GM21529 (cell line): Measurements from ENCODE around the gene PCNX1.
"Not testable (repeated sequence)": the region's sequence is repeated elsewhere in the genome, so short reads cannot be mapped to it uniquely, and the experiment has no call there.

Experiments
- ATAC-seq: cut with Tn5 transposase; IDR thresholded peaks from one replicate; pipeline ENCODE4 v1.9.1; 2021; ENCODE audit not compliant: unreplicated experiment

PCNX1 gene

DNA sequence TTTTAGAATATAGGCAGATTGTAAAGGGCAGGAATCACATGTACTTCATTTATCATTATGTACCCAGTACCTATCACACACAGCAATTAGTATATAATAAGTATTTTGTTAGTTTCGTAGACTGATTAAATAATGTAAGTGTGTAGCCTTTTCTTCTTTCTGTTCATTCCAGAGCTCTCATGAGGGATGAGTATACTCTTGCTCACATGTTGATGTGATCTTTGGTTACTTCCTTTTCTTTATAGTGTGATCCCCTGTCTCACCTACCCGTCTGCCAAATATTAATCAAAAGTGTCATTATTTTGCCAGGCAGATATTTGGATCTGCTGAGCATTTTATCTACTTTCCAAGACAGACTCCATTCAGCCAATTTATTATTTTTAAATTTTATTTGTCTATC lies 156.1 kb downstream of the PCNX1 start:
- ATAC-seq: no peak

DNA sequence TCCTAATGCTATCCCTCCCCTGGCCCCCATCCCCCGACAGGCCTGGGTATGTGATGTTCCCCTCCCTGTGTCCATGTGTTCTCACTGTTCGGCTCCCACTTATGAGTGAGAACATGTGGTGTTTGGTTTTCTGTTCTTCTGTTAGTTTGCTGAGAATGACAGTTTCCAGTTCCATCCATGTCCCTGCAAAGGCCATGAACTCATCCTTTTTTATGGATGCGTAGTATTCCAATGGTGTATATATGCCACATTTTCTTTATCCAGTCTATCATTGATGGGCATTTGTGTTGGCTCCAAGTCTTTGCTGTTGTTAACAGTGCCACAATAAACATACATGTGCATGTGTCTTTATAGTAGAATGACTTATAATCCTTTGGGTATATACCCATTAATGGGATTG lies 157.5 kb downstream of the PCNX1 start:
- ATAC-seq: not testable (repeated sequence)

DNA sequence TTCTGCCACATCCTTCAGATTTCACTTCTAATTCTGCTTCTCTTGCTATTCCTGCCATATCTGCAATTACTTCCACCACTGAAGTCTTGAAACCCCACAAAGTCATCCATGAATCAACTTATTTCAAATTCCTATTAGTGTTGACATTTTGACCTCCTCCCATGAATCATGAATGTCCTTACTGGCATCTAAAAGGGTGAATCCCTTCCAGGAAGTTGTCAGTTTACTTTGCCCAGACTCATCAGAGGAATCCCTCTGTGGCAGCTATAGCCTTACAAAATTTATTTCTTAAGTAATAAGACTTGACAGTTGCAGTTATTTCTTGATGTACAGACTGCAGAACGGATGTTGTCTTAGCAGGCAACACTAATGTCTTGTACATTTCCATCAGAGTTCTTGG lies 162.9 kb downstream of the PCNX1 start:
- ATAC-seq: no peak

DNA sequence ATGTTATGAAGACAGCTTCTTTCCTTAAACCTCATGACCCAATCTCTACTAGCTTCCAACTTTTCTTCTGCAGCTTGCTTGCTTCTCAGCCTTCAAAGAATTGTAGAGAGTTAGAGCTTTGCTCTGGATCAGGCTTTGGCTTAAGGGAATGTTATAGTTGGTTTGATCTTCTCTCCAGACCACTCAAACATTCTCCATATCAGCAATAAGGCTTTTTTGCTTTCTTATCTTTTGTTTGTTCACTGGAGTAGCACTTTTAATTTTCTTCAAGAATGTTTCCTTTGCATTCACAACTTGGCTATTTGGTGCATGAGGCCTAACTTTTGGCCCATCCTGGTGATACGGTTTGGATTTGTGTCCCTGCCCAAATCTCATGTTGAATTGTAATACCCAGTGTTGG lies 163.8 kb downstream of the PCNX1 start:
- ATAC-seq: no peak

DNA sequence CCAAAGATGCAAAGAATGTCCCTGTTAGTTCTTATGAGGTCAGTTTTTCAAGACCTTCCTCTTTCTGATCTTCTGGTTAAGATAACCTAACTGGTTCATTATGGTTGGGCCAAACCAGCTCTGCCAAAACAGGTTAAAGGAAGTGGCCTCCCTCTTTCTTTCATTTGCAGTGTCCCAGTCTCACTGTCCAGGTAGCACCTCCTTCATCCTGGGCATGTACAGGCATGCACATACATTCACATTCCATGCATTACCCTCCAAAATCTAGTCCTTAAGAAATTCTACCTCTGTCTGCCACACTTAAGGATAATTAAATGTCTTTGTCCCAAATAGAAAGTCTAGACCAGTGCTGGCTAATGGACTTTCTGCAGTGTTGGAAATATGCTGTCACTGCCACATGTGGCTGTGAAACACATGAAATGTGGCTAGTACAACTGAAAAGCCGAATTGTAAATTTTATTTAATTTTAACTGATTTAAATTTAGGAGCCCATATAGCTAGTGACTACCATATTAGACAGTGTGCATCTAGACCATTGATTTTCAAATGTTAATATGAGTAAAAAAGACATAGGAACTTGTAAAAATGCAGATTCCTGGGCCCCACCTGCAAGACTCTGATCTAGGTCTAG lies 169.3 kb downstream of the PCNX1 start:
- ATAC-seq: no peak

DNA sequence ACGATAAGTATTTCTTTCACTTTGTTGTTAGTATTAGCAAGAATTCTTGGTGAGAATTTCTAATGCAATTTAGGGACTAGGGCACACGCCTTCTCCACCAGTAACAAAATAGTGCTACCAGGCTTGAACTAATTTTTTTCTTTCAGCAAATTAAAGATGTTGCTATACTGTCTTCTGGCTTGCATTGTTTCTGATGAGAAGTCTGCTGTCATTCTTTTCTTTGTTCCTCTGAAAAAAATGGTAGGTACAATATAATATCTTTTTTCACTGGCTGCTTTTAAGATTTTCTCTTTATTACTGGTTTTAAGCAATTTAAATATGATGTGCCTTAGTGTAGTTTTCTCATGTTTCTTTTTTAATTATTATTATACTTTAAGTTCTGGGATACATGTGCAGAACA lies 171.2 kb downstream of the PCNX1 start:
- ATAC-seq: no peak

DNA sequence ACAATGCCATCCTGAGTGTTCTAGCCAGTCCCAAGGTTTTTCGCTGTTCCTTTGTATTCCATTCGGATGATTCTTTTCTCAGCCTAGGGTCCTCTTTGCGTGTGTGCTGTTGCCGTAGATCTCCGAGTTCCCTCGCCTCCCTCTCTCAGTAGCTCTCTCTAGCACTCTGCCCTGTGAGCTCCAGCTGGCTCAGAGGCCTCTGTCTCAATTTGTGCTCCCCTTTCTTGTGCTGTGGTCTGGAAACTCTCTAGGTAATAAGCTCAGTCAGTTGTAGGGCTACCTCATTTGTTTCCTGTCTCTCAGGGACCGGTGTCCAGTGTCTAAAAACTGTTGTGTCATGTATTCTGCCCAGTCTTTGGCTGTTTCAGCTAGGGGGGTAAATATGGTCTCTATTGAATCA lies 179.3 kb downstream of the PCNX1 start:
- ATAC-seq: no peak

DNA sequence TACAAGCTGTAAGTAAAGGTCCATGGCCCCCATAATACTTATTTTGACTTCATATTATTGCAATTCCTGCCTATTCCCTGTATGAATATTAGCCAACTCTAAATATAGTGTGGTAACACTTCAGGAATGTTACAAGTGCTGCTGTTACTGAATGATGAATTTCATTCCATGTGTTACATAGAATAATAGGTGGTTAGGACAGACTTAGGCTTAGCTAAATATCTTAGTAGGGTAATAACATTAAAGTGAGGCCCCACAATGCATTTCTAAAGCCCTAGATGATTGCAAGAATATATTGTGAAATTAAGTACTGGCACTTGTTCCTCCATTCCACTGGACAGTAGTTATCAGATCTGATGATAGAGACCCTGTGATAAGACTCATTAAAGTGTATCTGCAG lies 182.7 kb downstream of the PCNX1 start:
- ATAC-seq: no peak

DNA sequence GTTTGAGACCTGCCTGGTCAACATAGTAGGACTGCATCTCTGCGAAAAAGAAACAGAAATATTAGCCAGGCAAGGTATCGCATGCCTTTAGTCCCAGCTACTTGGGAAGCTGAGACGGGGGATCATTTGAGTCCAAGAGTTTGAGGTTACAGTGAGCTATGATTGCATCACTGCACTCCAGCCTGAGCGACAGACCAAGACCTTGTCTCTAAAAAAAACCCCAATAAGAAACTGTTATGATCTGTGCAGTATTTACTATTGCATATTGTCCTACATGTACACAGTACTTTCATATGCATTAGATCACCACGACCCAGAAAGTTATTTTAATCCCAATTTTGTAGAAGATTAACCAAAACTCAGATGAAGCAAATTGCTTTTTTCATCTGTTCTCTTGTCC lies 187.5 kb downstream of the PCNX1 start:
- no peak for ATAC-seq

DNA sequence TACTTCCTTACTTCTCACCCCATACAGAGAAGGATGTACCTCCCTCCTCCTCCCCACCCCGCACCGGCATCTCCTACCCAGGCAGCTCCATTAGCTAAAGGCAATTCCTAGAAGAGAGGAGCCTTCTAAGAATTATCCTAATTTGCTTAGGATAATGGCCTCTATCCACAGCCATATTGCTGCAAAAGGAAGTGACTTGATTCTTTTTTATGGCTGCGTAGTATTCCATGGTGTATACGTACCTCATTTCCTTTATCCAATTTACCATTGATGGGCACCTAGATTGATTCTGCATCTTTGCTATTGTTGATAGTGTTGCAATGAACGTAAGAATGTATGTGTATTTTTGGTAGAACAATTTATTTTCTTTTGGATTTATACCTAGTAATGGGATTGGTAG lies 189.7 kb downstream of the PCNX1 start:
- no peak for ATAC-seq

DNA sequence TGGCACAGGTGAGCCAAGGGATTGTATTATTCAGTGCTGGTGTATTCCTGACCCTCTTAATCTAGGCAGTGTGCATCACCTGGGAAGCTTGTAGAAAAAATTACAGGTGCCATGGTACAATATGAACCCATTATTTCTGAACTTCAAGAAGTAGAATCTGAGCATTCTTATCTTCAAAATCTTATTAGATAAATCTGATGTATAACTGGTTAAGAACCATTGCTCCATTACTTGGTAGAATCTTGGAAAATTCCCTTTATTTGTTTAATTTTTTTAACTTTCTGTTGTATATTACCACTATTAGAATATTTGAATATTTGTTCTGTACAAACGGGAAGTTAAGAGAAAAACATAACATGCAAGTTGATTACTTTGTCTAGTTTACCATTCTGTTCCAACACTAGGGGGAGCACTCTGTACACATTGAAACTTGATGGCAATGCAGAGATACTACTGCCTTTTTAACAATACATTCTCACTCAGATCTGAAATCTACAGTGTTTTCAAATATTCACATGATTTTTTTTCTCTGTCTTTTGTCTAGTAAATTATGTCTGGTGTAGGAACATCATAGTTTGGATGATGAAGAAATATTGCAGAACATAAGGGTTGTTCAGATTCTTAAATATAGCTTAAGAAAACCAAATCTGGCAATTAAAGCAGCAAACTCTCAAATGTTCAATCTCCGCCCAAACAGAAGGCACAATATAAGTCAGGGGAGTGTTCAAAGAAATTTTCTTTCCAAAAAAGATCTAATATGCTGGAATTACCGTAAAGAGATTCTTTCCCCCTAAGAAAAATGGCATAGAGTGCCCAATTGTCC lies 196.6 kb downstream of the PCNX1 start:
- no peak for ATAC-seq

DNA sequence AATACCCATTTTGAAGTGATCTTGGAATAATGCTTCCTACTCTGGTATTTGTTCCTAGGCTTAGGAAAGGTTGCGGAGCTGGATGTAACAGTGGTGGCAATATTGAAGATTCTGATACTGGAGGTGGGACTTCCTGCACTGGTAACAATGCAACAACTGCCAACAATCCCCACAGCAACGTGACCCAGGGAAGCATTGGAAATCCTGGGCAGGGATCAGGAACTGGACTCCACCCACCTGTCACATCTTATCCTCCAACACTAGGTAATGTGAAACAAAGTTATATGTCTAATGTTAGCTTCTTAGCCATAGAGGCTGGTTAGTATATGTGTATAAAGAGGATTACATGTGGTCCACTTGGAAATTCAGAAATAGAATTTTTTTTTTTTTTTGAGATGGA lies 197.9 kb downstream of the PCNX1 start:
- no peak for ATAC-seq

DNA sequence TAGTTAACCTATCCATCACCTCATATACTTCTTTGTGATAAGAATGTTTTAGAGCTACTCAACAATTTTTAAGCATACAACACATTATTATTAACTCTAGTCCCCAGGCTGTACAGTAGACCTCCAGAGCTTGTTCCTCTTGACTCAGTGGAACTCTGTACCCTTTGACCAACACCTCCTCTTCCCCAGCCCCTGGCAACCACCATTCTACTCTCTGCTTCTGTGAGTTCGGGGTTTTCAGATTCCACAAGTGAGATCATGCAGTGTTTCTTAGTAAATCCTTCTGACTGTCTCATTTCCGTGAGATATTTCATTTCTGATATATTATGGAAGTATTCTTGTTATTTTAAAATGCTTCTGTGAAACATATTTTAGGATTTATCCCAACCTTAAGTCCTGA lies 200.7 kb downstream of the PCNX1 start:
- ATAC-seq: no peak

DNA sequence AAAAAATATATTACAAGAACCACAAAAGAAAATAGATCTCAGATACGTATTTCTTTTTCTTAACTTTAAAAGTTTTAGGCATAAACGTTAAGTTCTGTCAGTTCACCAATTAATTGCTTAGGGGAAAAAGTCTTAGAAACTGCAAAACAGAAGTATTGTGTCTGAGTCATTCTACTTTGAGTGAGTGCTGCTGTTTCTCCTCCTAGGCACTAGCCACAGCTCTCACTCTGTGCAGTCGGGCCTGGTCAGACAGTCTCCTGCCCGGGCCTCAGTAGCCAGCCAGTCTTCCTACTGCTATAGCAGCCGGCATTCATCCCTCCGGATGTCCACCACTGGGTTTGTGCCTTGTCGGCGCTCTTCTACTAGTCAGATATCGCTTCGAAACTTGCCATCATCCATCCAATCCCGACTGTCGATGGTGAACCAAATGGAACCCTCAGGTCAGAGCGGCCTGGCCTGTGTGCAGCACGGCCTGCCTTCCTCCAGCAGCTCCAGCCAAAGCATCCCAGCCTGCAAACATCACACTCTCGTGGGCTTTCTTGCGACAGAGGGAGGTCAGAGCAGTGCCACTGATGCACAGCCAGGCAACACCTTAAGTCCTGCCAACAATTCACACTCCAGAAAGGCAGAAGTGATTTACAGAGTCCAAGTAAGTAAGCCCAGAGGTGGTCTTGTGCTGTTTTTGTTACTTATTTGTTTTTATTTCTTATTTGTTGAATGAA lies 201.3 kb downstream of the PCNX1 start:
- ATAC-seq: no peak

DNA sequence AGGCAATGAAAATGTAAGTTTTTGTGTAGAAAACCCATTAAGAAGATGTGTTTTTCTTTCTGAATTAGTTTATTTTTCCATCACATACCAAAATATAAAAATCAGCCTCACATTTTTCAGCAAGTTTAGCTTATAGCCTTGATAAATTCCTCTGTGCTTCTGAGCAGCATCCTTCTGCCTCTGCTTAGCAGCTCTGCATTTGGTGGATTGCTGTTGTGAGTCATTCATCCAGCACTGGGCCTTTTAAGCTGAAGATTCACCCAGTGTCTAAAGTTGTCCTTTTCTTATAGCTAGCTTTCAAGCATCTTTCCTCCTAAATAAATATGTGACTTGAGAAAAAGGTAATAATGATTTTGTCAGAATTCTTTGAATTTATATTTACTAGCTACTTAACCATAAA lies 206.1 kb downstream of the PCNX1 start:
- no peak for ATAC-seq

DNA sequence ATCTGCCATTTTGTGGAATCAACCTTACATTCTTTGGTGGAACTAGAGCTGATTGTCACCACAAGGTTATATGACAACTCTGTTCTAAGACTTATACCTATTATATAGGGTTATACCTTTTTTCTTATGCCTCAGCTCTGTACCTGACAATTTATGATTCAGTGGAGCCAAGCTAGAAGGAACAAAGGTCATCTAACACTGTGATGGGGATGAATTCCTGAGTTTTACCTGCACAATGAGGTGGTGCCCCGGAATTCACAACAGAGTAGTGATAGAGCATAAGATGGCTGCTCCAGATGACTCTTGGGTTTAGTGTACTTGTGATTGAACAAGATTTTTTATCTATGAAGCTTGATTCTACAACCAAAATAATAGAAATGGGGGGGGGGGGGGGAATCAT lies 207.3 kb downstream of the PCNX1 start:
- no peak for ATAC-seq

DNA sequence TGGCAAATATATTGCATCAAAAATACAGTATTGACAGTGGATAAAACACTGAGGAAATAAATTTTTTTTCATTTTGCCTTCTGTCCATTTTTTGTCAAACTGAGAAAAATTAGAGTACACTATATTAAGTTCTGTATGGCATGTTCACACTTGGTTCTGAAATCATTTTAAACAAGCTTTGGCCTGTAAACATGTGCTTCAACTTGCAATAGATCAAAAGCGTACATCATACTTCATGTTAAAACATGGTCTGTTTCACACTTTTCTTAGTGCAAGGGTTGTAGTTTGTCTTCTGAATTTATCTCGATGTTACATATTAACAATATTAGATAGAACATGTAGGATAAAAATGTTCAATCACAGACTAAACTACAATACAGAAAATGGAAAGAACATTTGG lies 208.0 kb downstream of the PCNX1 start:
- ATAC-seq: no peak

DNA sequence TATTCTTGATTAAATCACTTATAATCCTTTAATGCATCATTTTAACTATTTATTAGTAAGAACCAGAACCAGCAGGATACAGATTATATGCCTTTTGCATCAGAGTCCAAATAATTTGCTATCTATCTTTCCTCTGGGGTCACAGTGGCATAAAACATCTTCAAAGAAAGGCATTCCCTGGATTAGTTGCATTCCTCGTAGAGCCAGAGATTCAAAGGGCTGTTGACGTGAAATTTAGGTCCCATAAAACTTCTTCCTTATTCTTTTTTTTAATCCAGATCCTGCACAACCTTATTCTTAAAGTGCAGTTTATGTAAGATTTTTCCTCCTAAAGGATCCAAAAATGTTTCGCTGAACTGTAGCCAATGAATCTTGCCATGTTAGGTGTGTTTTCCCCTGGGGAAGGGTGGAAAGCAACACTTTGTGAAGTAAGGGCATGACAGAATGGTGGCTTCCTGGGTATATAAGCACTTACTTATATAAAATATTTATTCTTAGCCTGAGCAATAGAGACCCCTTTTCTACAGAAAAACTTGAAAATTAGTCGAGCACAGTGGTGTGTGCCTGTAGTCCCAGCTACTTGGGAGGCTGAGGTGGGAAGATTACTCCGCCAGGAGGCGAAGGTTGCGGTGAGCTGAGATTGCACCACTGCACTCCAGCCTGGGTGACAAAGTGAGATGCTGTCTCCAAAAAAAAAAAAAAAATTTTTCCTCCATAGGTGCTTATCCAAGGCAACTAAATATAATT lies 208.7 kb downstream of the PCNX1 start:
- ATAC-seq: no peak

DNA sequence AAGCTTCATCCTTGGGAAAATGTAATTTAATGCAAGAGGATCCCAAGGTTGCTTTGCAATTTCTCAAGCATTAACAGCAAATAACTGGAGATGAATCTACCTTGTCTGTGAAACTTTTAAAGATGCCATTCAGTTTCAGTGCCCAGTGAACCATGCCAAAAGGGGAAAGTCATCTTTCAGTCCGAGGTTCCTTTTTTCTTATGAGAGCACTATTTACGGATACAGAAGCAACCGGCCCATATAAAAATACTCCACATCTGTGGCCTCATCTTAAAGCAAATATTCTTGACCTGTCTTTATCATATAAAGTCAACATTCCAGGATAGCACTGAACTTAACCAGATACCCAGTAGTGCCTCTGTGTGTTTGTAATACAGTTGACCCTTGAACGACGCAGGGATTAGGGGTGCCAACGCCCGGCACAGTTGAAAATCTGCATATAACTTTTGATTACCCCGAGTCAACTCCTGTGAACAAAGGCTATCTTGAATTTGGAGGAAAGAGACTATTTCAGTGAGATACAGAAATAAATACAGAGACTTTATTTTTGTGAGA lies 209.4 kb downstream of the PCNX1 start:
- ATAC-seq: peak; percentile 47

DNA sequence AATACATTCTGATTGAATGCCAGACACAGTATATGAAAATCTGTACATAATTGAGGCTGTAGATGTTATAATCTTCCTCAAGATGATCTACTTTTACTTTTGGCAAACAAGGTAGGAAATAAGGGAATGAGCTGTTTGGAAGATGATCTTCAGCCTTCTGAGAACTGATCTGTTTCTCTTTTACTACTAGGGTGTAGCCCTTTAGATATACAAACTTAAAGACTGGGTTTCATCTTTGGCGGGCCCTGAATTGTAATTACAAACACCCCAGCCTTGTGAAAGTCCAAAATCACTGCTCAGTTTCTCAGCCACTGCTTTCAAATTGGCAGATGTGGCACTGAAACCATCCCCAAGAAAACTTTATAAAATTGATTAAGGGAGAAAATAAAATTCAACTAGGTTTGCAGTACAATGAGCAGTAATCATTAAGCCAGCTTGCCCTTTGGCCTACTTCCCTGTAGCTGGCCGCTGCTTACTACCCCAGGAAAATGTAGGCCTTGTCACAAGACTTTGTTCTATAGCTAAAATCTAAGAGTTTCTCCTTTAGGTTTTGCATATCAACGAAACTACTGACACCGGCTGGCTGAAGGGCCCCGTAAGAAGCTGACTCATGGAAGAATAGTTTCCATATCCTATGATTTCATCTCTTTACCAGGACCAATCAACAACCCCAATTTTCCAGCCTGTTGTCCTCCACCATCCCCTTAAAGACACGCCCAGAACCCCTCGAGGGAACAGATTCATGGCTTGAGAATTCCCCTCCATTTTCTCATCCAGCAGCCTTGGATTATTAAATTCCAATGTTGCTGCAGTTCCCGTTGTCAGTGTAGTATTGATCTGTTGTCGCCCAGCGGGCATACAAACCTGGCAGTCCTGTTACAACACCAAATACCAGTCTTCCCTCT lies 210.8 kb downstream of the PCNX1 start:
- no peak for ATAC-seq
